ENCODE results near the gene LAMA1. TPM values are rescaled to one million over a fixed set of nuclear protein-coding genes. Genes with fewer than 3 reads are reported as not detected.

The LAMA1 gene
- total and polyA plus RNA-seq, 2 experiments from 2014 or later = 11.4 to 36.8 TPM

DNA sequence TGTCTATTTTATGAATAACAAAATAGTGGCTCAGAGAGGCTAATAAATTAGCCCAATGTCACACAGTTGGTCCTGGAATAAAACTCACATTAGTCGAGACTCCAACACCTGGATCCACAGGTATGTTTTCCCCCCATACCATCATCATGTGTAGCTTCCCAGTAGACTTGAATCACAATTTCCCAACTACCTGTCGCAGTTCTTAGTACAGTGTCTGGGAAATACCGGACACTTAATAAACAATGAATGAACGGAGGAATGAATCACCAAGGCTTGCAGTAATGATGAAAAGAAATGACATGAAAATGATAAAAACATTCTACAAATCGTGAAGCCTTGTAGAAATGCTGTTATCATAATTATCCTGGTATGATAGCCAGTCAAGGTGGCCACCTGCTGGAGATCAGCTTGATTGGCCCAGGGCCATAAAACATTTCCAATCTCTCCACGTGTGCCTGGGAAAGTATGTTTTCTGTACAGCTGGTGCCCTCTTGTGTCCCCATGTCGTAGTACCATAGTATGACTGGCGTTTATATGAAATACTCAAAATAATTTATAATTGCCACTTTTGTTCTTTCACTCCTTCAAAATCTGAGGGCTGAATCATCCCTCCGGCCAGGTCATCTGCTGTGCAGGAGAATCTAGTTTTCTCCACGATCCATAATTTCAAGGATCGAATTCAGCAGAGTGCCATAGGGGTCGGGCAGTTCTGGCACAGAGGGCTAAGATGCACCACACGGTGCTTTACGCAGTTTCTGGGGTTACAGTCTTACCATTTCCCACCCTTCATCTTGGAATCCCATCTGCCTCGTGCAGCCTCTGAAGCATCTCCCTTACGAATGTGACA is 95.4 kb downstream of the LAMA1 start:
- H3K4me3 ChIP-seq = no peak overlapping the region
- DNase-seq (ENCODE audit: low read depth in 1 of 2, low spot score in 1 of 2) = peak; percentile 27 to 29
- no peaks in the 10 kb centered on the region for H3K4me1 ChIP-seq (ENCODE audit: low read depth)
- TF ChIP-seq, protein P1, sequence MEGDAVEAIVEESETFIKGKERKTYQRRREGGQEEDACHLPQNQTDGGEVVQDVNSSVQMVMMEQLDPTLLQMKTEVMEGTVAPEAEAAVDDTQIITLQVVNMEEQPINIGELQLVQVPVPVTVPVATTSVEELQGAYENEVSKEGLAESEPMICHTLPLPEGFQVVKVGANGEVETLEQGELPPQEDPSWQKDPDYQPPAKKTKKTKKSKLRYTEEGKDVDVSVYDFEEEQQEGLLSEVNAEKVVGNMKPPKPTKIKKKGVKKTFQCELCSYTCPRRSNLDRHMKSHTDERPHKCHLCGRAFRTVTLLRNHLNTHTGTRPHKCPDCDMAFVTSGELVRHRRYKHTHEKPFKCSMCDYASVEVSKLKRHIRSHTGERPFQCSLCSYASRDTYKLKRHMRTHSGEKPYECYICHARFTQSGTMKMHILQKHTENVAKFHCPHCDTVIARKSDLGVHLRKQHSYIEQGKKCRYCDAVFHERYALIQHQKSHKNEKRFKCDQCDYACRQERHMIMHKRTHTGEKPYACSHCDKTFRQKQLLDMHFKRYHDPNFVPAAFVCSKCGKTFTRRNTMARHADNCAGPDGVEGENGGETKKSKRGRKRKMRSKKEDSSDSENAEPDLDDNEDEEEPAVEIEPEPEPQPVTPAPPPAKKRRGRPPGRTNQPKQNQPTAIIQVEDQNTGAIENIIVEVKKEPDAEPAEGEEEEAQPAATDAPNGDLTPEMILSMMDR (IDR thresholded peaks at IDR 0.05; ENCODE audit: low read depth, low read length) = peak; percentile 32
- H3K9me3 ChIP-seq (ENCODE audit: low read depth) = no peaks in the 10 kb centered on the region
- H3K27ac ChIP-seq = no peak overlapping the region
- H3K27me3 ChIP-seq = no peaks in the 10 kb centered on the region
- H3K36me3 ChIP-seq = no peaks in the 10 kb centered on the region

DNA sequence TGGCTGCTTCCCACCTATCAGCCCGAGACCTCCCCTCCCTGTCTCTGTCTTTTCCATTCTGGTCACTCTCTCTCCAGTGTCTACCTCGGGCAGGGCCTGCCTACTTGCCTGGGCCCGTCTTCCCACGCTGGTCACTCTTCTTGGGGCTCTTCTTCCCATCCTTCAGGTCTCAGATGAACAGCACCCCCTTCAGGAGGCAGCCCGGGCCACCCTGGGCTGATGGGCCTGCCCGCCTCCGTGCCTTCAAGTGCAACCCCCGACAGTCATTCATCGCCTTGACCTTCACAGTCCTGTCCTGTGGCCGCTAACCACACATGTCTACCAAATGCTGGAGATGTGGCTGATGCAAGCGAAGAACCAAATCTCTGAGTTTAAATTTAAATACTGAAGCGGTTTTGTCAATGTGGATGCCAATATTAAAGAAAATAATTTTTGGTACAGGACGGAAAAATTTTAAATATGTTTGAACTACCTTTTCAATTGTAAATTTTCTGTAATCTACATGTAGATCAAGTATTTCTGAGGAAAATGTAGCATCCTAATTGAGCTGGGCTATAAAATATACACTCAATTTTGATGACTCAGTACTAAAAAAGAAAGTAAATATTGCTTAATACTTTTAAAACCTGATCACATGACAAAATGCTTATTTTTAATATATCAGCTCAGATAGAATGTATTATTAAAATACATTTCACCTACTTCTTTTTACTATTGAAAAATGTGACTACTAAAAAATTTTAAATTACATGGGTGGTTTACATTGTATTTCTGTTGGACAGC is 96.4 kb downstream of the LAMA1 start:
- Histone ChIP-seq H3K9me3 (ENCODE audit: low read depth) (no peaks in the 10 kb centered on the region), H3K36me3 (no peaks in the 10 kb centered on the region), H3K4me1 (ENCODE audit: low read depth) (no peaks in the 10 kb centered on the region), H3K4me3 (no peak overlapping the region), H3K27ac (no peak overlapping the region), H3K27me3 (no peaks in the 10 kb centered on the region)
- DNase-seq (ENCODE audit: low read depth in 1 of 2, low spot score in 1 of 2) = no peak
- TF ChIP-seq, protein P1 (IDR thresholded peaks at IDR 0.05; ENCODE audit: low read depth, low read length) = no peak

DNA sequence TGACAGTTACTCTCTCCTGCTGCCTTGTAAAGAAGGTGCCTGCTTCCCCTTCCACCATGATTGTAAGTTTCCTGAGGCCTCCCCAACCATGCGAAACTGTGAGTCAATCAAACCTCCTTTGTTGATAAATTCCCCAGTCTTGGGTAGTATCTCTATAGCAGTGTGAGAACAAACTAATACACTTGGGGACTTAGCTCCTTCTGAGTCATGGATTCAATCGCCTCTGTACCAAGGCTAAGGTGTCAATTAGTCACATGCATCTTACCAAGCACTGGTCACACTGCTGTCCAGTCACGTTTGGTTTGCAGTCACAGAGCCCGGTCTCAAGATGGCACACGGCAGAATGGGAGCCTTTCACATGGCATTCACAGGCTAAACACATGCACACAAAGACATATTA is 100.6 kb downstream of the LAMA1 start:
- TF ChIP-seq, protein P1 (IDR thresholded peaks at IDR 0.05; ENCODE audit: low read depth, low read length) = no peak
- DNase-seq (ENCODE audit: low read depth in 1 of 2, low spot score in 1 of 2) = no peak
- Histone ChIP-seq H3K36me3 (no peaks in the 10 kb centered on the region), H3K4me1 (ENCODE audit: low read depth) (no peaks in the 10 kb centered on the region), H3K9me3 (ENCODE audit: low read depth) (no peaks in the 10 kb centered on the region), H3K27ac (no peak overlapping the region), H3K4me3 (no peak overlapping the region), H3K27me3 (no peaks in the 10 kb centered on the region)

DNA sequence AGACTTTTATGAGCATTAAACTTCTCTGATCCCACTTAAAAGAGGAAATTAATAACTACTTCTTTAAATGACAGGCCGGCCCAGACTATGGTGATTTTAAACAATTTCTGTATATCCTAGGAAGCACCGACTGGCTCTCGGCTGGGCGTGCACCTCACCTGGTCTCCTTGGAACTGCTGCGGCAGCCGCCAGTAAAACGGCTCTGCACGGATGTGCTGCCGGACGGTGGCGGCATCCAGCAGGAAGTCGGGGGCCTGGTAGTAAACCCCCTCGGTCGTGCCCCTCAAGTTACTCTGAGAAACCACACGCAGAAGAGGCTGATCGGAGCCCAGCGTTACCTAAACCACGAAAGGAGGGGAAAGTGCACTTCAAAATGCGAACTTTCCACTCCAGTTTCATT is 106.5 kb downstream of the LAMA1 start:
- no peak overlapping the region for H3K4me3 ChIP-seq
- no peaks in the 10 kb centered on the region for H3K27me3 ChIP-seq
- H3K4me1 ChIP-seq (ENCODE audit: low read depth) = no peaks in the 10 kb centered on the region
- H3K27ac ChIP-seq = no peak overlapping the region
- peaks cover 5% of the 10 kb centered on the region for H3K36me3 ChIP-seq
- H3K9me3 ChIP-seq (ENCODE audit: low read depth) = no peaks in the 10 kb centered on the region
- no peak for DNase-seq (ENCODE audit: low read depth in 1 of 2, low spot score in 1 of 2)
- TF ChIP-seq, protein P1 (IDR thresholded peaks at IDR 0.05; ENCODE audit: low read depth, low read length) = no peak

DNA sequence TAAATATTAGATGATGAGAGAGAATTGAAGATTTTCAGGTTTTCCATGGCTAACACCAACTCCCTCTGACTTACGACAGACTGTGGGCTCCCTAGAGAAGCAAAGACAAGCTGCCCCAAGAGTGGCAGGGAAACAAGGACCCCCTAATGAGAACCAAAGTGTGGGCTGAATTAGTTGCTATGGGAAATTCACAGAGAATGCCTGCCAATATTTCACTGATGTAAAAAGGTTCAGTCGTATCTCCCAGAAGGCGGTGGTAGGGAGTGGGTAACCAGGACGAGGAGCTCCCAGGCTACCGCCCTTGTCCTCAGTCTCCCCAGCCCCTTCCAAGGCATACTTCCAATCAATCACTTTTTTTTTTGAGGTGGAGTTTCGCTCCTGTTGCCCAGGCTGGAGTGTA is 113.6 kb downstream of the LAMA1 start:
- Histone ChIP-seq H3K4me3 (no peak overlapping the region), H3K4me1 (ENCODE audit: low read depth) (no peaks in the 10 kb centered on the region), H3K27me3 (no peaks in the 10 kb centered on the region), H3K27ac (no peak overlapping the region), H3K36me3 (peaks cover 12% of the 10 kb centered on the region), H3K9me3 (ENCODE audit: low read depth) (no peaks in the 10 kb centered on the region)
- TF ChIP-seq, protein P1 (IDR thresholded peaks at IDR 0.05; ENCODE audit: low read depth, low read length) = no peak
- DNase-seq (ENCODE audit: low read depth in 1 of 2, low spot score in 1 of 2) = no peak

Measured in cardiac muscle cell (in vitro differentiated cells and primary cell).